ENCODE measurements around the gene SRC.

- TF ChIP-seq CTCF (IDR thresholded peaks at IDR 0.05) = no peak
- no peak for TF ChIP-seq EP300 (IDR thresholded peaks at IDR 0.05)
- TF ChIP-seq POLR2AphosphoS5 (IDR thresholded peaks at IDR 0.05) = no peak
Measured at GRCh38 chr20:37340998-37341397, 4.9 kb upstream of the SRC start.

Data from esophagus muscularis mucosa (tissue), 4 donors.